Measurements from ENCODE around the gene RTEL1. TPM values are rescaled to one million over a fixed set of nuclear protein-coding genes. Genes with fewer than 3 reads are reported as not detected.

The RTEL1 gene
- total RNA-seq, 1 donor from 2014 or later: 20.4 TPM

GRCh38 chr20:63740627-63741353, 82.7 kb downstream of the RTEL1 start:
- Mint-ChIP-seq H3K27ac (ENCODE audit: unreplicated experiment) (peak overlapping the region; percentile 8), H3K4me1 (ENCODE audit: low read depth) (peaks cover 3% of the 10 kb centered on the region), H3K27me3 (ENCODE audit: low read depth) (no peaks in the 10 kb centered on the region), H3K9me3 (ENCODE audit: low read depth) (no peaks in the 10 kb centered on the region), H3K4me3 (ENCODE audit: unreplicated experiment) (peak overlapping the region; percentile 69), H3K36me3 (ENCODE audit: low read depth) (peaks cover 3% of the 10 kb centered on the region)
- peak; percentile 94 for DNase-seq (ENCODE audit: low spot score)
- TF ChIP-seq CTCF (IDR thresholded peaks at IDR 0.05): peak; percentile 59

- DNase-seq (ENCODE audit: low spot score): no peak
- TF ChIP-seq CTCF (IDR thresholded peaks at IDR 0.05): no peak
- Mint-ChIP-seq H3K27ac (ENCODE audit: unreplicated experiment) (no peak overlapping the region), H3K4me3 (ENCODE audit: unreplicated experiment) (peak overlapping the region; percentile 69), H3K4me1 (ENCODE audit: low read depth) (no peaks in the 10 kb centered on the region), H3K36me3 (ENCODE audit: low read depth) (peaks cover 3% of the 10 kb centered on the region), H3K9me3 (ENCODE audit: low read depth) (no peaks in the 10 kb centered on the region), H3K27me3 (ENCODE audit: low read depth) (no peaks in the 10 kb centered on the region)
Measured at GRCh38 chr20:63741354-63741675, 83.2 kb downstream of the RTEL1 start.

GRCh38 chr20:63741676-63742380, 83.7 kb downstream of the RTEL1 start:
- H3K27me3 Mint-ChIP-seq (ENCODE audit: low read depth): no peaks in the 10 kb centered on the region
- H3K36me3 Mint-ChIP-seq (ENCODE audit: low read depth): peaks cover 3% of the 10 kb centered on the region
- H3K9me3 Mint-ChIP-seq (ENCODE audit: low read depth): no peaks in the 10 kb centered on the region
- DNase-seq (ENCODE audit: low spot score): peak; percentile 89
- no peak overlapping the region for H3K27ac Mint-ChIP-seq (ENCODE audit: unreplicated experiment)
- TF ChIP-seq CTCF (IDR thresholded peaks at IDR 0.05): no peak
- no peaks in the 10 kb centered on the region for H3K4me1 Mint-ChIP-seq (ENCODE audit: low read depth)
- peak overlapping the region; percentile 69 for H3K4me3 Mint-ChIP-seq (ENCODE audit: unreplicated experiment)

- H3K27ac Mint-ChIP-seq (ENCODE audit: unreplicated experiment): no peak overlapping the region
- no peak overlapping the region for H3K4me3 Mint-ChIP-seq (ENCODE audit: unreplicated experiment)
- no peak for TF ChIP-seq CTCF (IDR thresholded peaks at IDR 0.05)
- DNase-seq (ENCODE audit: low spot score): peak; percentile 90
- no peaks in the 10 kb centered on the region for H3K9me3 Mint-ChIP-seq (ENCODE audit: low read depth)
- no peaks in the 10 kb centered on the region for H3K27me3 Mint-ChIP-seq (ENCODE audit: low read depth)
- H3K4me1 Mint-ChIP-seq (ENCODE audit: low read depth): no peaks in the 10 kb centered on the region
- H3K36me3 Mint-ChIP-seq (ENCODE audit: low read depth): peaks cover 3% of the 10 kb centered on the region
Measured at GRCh38 chr20:63742381-63743024, 84.4 kb downstream of the RTEL1 start.

- no peak for TF ChIP-seq CTCF (IDR thresholded peaks at IDR 0.05)
- no peaks in the 10 kb centered on the region for H3K9me3 Mint-ChIP-seq (ENCODE audit: low read depth)
- H3K4me1 Mint-ChIP-seq (ENCODE audit: low read depth): no peaks in the 10 kb centered on the region
- no peak overlapping the region for H3K4me3 Mint-ChIP-seq (ENCODE audit: unreplicated experiment)
- peaks cover 3% of the 10 kb centered on the region for H3K36me3 Mint-ChIP-seq (ENCODE audit: low read depth)
- no peaks in the 10 kb centered on the region for H3K27me3 Mint-ChIP-seq (ENCODE audit: low read depth)
- H3K27ac Mint-ChIP-seq (ENCODE audit: unreplicated experiment): no peak overlapping the region
- peak; percentile 72 for DNase-seq (ENCODE audit: low spot score)
Measured at GRCh38 chr20:63743210-63743970, 85.3 kb downstream of the RTEL1 start.
